DND-41 (cell line): ENCODE measurements around the gene APPL2.

ENCODE experiments used
- EZH2 ChIP-seq: IDR thresholded peaks from 3 replicates; pipeline ENCODE4 v1.6.1; 2012; ENCODE audit warnings: borderline replicate concordance, low read depth, mild to moderate bottlenecking, moderate library complexity, low read length, inconsistent platforms; ENCODE audit not compliant: severe bottlenecking
- TF ChIP-seq, protein P1 (sequence below): IDR thresholded peaks from 2 replicates; pipeline ENCODE4 v1.5.1; 2012; ENCODE audit warnings: borderline replicate concordance, low read length, moderate library complexity, mild to moderate bottlenecking; ENCODE audit not compliant: poor library complexity, severe bottlenecking; ENCODE audit errors: extremely low read depth

DNA sequence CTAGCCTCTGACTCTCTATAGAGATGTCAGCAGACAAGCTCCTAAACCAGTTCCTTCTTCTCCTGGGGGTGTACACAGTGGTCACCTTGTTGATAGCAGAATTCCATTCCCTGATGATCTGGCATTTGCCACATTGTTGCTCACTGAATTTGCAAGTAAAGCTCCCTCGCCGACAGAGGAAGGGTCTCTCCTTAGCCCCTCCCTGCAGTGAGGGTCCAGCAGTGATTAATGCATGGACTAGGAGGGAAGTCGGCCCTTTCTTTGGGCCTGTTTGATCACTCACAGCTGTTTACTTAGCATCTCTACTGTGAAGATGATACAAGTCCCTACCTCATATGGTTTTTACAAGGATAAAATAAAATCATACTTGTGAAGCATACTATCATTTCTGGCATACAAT lies 23.3 kb upstream of the APPL2 start:
- TF ChIP-seq, protein P1, sequence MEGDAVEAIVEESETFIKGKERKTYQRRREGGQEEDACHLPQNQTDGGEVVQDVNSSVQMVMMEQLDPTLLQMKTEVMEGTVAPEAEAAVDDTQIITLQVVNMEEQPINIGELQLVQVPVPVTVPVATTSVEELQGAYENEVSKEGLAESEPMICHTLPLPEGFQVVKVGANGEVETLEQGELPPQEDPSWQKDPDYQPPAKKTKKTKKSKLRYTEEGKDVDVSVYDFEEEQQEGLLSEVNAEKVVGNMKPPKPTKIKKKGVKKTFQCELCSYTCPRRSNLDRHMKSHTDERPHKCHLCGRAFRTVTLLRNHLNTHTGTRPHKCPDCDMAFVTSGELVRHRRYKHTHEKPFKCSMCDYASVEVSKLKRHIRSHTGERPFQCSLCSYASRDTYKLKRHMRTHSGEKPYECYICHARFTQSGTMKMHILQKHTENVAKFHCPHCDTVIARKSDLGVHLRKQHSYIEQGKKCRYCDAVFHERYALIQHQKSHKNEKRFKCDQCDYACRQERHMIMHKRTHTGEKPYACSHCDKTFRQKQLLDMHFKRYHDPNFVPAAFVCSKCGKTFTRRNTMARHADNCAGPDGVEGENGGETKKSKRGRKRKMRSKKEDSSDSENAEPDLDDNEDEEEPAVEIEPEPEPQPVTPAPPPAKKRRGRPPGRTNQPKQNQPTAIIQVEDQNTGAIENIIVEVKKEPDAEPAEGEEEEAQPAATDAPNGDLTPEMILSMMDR = no peak
- TF ChIP-seq EZH2 = no peak
